Measurements from ENCODE around the gene SLC18A3.

Gene SLC18A3

GRCh38 chr10:49622426-49623425 lies 12.6 kb downstream of the SLC18A3 start:
- in situ Hi-C loops (cut with HindIII; ENCODE audit: low sequenced_read_pairs): no loop called here

GRCh38 chr10:49624629-49625028 lies 14.5 kb downstream of the SLC18A3 start:
- in situ Hi-C loops (cut with HindIII; ENCODE audit: low sequenced_read_pairs): no loop called here

- in situ Hi-C loops (cut with HindIII; ENCODE audit: low sequenced_read_pairs): no loop called here
Observed at GRCh38 chr10:49625411-49625810, 15.3 kb downstream of the SLC18A3 start.

- in situ Hi-C loops (cut with HindIII; ENCODE audit: low sequenced_read_pairs): no loop called here
Observed at GRCh38 chr10:49627038-49627437, 16.9 kb downstream of the SLC18A3 start.

- in situ Hi-C loops (cut with HindIII; ENCODE audit: low sequenced_read_pairs): no loop called here
Observed at GRCh38 chr10:49627644-49628247, 17.6 kb downstream of the SLC18A3 start.

- in situ Hi-C loops (cut with HindIII; ENCODE audit: low sequenced_read_pairs): no loop called here
Observed at GRCh38 chr10:49628599-49628998, 18.5 kb downstream of the SLC18A3 start.

- in situ Hi-C loops (cut with HindIII; ENCODE audit: low sequenced_read_pairs): no loop called here
Observed at GRCh38 chr10:49629431-49629881, 19.3 kb downstream of the SLC18A3 start.

- in situ Hi-C loops (cut with HindIII; ENCODE audit: low sequenced_read_pairs): no loop called here
Observed at GRCh38 chr10:49631975-49632374, 21.9 kb downstream of the SLC18A3 start.

GRCh38 chr10:49632406-49633317 lies 22.6 kb downstream of the SLC18A3 start:
- in situ Hi-C loops (cut with HindIII; ENCODE audit: low sequenced_read_pairs): no loop called here

GRCh38 chr10:49633327-49634068 lies 23.4 kb downstream of the SLC18A3 start:
- in situ Hi-C loops (cut with HindIII; ENCODE audit: low sequenced_read_pairs): no loop called here

GRCh38 chr10:49634069-49634660 lies 24.1 kb downstream of the SLC18A3 start:
- in situ Hi-C loops (cut with HindIII; ENCODE audit: low sequenced_read_pairs): no loop called here

GRCh38 chr10:49642311-49642710 lies 32.2 kb downstream of the SLC18A3 start:
- in situ Hi-C loops (cut with HindIII; ENCODE audit: low sequenced_read_pairs): no loop called here

GRCh38 chr10:49643241-49644034 lies 33.3 kb downstream of the SLC18A3 start:
- in situ Hi-C loops (cut with HindIII; ENCODE audit: low sequenced_read_pairs): no loop called here

GRCh38 chr10:49644035-49644646 lies 34.0 kb downstream of the SLC18A3 start:
- in situ Hi-C loops (cut with HindIII; ENCODE audit: low sequenced_read_pairs): no loop called here

- in situ Hi-C loops (cut with HindIII; ENCODE audit: low sequenced_read_pairs): no loop called here
Observed at GRCh38 chr10:49645417-49645816, 35.3 kb downstream of the SLC18A3 start.

GRCh38 chr10:49645871-49646870 lies 36.1 kb downstream of the SLC18A3 start:
- in situ Hi-C loops (cut with HindIII; ENCODE audit: low sequenced_read_pairs): no loop called here

GRCh38 chr10:49647554-49647953 lies 37.4 kb downstream of the SLC18A3 start:
- in situ Hi-C loops (cut with HindIII; ENCODE audit: low sequenced_read_pairs): no loop called here
